ENCODE measurements around the gene SEC16B.
"Not testable (repeated sequence)": the region's sequence is repeated elsewhere in the genome, so short reads cannot be mapped to it uniquely, and the experiment has no call there.

Gene SEC16B, protein sequence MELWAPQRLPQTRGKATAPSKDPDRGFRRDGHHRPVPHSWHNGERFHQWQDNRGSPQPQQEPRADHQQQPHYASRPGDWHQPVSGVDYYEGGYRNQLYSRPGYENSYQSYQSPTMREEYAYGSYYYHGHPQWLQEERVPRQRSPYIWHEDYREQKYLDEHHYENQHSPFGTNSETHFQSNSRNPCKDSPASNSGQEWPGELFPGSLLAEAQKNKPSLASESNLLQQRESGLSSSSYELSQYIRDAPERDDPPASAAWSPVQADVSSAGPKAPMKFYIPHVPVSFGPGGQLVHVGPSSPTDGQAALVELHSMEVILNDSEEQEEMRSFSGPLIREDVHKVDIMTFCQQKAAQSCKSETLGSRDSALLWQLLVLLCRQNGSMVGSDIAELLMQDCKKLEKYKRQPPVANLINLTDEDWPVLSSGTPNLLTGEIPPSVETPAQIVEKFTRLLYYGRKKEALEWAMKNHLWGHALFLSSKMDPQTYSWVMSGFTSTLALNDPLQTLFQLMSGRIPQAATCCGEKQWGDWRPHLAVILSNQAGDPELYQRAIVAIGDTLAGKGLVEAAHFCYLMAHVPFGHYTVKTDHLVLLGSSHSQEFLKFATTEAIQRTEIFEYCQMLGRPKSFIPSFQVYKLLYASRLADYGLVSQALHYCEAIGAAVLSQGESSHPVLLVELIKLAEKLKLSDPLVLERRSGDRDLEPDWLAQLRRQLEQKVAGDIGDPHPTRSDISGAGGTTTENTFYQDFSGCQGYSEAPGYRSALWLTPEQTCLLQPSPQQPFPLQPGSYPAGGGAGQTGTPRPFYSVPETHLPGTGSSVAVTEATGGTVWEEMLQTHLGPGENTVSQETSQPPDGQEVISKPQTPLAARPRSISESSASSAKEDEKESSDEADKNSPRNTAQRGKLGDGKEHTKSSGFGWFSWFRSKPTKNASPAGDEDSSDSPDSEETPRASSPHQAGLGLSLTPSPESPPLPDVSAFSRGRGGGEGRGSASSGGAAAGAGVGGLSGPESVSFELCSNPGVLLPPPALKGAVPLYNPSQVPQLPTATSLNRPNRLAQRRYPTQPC

DNA sequence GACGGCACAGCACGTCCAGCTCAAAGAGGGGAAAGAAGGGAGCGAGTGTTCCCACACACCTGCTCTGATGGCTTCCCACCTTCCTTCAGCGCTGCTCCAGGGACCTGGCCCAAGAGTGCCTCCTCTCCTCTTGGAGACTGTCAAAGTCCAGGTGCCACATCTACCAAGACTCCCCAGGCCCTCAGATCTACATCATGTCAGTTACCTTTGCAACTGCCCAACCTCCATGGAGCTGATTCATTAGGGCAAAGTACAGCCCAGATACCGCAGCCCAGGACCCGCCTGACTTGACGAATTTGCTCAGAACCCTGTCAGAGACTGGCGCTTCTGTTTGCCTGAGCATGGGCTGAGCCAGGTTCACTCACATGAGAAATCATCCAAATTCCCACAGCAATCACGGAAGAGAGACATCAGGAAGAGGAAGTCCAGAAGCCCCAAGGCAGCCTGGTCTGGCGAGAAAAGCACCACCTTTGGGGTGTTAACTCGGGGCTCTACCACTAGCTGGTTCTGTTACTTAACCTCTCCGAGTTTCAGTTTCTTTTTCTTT is at the start of gene SEC16B:
SEC16B (minus strand) TSS at position 234 of the 547 bp plus-strand sequence. CDS start 2,077 bp downstream, outside the sequence.
- no peak for DNase-seq

DNA sequence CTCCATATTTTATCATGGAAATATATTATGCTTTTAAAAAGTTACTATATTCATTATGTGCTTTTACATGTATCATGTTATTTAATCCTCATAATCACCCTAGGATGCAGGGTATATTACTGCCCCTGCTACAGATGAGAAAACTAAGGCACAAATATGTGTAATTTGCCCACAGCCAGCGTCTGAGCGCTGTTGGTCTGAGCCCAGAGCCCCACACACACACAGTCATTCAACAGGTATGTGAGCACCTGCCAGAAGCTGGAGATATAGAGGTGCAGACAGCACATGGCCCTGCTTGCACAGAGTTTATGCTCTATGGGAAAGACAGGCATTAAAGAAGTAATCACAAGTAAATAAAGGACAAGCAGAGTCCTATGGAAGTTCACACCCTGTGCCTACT is 49.8 kb upstream of the SEC16B start:
- DNase-seq, result no peak

DNA sequence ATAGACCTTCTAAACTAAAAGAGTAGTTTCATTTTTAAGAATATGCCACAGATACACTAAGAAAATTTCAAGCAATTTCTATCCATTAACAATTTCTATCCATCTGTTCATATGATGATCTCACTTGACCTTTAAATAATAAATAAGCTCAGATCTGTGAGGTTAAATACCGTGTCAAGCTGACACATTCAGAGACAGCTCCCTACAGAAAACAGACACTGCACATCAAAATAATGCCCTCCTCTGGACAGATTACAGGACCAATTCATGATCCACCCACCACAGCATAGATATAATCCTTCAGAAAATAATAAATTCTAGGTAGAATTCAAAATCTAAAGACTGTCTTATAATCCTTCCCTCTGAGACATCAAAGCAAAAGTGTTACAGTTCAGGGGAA is 49.4 kb upstream of the SEC16B start:
- DNase-seq, result no peak

DNA sequence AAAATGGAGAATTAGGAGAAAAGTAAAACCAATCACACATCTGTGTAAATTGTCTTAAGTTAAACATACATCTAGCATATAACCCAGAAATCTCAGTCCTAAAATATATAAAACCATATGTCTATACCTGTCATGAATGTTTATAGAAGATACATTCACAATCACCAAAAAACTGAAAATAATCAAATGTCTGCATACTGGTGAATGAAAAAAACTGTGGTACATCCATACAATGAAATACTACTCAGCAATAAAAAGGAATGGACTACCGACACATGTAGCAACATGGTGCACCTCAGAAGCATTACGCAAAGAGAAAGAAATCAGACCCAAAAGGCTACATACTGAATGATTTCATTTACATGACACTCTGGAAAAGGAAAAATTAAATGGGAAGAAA is 47.7 kb upstream of the SEC16B start:
- no peak for DNase-seq

DNA sequence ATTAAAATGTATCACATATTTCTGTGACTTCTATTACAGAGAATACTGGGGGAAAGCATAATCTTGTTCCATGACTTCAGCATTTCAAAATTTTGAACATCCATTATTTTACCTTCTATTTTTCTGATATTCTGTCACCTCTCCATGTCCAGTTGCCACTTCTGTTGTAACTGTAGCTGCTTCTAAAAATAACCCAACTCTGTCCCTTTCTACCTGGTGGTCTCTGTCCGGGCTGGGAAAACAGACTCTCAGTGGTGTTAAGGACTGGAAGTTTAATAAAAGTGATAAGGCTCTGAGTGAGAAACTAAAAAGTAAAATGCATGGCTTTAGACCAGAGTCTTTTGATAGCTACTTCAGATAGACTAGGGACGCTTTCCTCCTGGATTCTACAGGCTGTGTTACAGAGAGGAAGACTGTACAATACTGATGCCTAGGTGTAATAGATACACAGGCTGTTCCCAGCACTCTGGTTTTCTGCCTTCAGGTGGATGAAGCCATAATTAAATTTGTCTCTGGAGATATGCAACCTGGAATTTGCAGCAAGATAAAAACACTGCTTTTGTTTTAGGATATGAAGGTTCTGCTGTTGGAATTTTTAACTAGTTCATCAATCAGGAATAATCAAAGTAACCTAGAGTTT is 42.1 kb upstream of the SEC16B start:
- no peak for DNase-seq

DNA sequence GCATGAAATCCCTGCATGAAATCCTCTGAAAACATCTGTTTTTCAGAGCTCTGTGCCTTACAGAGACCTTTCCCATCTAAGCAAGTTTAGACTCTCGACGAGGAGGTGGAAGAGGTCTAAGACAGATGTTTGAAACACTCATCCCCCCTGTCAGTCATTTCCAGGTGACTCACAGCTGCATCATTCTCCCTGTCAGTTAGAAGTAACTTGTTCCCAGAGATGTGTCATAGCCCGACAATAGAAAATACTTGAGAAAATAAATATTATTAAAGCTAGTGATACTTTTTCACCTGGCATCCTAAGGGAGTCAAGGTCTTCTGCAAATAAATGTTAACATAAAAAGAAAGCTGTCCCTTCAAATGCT is 41.6 kb upstream of the SEC16B start:
- DNase-seq, result no peak

DNA sequence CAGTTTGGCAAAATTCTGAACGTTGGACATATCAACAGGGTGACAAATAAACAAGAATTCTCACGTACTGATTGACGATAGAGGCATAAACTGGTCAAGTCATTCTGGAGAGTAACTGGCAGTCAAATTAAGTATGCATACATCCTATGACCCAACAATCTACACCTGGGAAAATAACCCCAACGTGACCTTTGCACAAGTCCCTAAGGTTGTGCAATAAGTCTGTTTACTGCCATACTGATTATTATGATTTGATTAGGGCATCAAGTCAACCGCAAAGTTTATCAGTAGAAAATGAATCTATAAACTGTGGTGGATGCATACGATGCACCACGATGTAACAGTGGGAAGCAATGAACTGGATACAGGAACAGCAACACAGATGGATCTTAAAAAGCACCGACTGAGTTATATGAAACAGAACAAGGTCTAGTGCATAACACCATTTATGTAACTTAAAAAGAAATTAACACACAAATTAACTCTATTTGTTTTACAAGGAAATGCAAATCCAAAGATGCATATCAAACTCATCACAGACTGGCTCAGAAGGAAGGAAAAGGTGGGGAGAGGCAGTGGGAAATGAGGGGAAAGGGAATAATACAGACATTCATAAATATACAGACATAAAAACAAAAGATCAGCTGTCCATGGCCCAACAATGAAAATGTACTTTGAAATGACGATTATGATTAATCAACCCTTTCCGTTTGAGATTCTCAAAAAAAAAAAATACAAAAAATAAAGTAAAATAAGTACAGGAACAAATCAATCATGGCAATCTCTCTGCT is 41.0 kb upstream of the SEC16B start:
- DNase-seq, result no peak

DNA sequence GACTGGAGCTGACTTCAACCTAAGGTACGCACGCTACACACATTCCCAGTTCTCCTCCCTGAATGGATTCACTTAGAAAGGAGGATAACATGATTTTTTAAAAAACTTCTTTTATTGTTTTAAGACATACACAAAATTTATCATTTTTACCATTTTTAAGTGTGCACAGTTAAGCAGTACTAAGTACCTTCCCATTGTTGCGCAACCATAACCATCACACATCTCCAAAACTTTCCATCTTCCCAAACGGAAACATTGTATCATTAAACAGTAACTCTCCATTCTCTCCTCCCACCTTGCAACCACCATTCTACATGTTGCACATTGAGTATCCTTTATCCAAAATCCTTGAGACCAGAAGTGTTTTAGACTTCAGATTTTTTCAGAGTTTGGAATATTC is 36.2 kb upstream of the SEC16B start:
- no peak for DNase-seq

DNA sequence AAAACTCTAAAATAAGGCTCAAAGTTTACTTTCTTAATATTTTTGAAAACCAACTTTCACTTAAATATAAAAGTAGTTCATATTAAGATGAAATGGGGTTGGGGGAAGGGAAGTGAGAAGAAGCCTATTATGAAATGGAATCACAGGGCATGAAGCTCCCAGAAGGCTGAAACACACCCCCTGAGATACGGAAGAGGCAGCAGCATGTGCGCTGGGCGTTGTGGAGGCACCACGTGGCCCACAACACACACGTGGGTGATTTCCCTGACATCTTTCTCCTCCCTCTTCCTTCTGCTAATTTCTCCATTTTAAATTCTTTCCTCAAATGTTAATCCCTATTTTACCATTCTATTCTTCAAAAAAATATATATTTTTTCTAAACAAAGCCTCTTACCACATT is 35.6 kb upstream of the SEC16B start:
- DNase-seq, result no peak

DNA sequence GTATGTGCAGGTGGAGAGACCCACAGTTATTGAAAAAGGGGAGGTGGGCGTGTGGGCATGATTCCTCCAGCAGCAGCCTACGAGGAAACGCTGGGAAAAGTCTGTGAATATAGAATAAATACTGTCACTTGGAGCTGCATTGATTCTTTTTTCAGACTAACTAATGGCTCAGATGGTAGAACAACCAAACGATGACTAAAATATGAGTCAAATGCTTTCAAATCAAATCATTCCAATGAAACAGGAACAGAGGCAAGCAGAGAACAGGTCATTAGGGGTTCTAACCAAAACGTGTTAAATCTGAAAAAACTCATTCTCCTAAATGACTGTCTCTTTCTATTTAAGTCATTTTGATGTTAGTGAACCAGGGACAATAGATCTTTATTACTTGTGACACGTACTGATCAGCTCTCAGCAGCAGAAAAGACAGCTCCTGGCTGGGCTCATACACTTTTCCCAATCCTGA is 35.1 kb upstream of the SEC16B start:
- DNase-seq, result no peak

DNA sequence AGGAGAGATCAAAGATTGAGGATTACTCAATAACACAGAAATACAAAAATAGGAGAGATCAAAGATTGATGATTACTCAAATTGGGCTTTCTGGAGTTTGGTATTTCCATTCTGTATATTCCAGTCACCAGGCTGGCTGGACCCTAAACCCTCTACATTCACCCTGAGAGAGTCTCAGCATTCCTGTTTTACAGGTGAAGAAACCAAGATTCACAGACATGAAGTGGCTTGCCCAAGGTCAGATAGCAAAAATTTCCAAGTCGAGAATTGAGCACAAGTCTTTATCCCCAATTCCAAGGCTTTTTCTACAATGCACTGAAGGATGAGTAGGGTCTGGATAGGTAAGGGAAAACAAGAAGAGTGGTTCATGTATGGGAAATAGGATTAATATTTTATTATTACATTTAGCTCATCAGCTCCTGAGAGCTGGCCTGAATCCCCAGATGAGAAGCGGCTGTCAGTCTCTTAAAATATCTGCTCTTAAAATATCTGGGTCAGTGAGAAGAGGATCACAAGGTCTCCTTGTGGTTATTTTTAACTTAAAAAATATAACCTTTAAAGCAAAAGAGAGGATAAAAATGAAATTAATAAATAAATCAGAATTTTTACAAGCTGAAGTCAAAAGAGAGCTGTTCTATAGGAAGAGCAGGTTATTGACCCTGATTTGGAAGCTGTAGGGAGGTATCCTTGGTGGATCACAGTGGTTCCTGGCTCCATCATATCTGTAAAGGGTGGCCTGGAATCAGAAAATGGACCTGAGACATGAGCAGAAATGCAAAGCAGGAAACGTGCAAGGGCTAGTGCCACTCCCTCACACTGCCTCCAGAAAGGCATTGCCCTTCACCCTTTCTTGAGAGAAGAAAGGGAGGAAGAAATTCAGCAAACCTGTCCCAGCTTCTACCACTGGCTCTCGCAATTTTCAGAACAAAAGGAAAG is 29.1 kb upstream of the SEC16B start:
- DNase-seq, result no peak

DNA sequence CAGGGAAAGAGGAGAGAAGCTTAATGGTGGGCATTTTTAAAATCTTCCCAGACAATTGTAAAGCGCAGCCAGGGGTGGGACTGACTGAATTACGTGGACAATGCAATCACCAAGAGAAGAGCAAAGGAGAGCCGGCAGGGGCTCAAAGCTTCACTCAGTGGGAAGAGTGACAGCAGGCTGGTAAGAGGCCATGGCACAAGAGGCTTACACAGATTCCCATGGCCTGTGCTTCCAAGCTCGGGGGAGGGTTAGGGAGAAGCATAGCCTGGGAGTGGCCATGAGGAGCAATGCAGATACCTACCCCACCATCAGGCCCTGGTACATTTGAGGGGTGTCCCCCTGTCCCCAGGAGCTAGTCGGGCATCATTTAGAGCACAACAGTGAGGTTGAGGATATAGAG is 27.1 kb upstream of the SEC16B start:
- DNase-seq, result no peak

DNA sequence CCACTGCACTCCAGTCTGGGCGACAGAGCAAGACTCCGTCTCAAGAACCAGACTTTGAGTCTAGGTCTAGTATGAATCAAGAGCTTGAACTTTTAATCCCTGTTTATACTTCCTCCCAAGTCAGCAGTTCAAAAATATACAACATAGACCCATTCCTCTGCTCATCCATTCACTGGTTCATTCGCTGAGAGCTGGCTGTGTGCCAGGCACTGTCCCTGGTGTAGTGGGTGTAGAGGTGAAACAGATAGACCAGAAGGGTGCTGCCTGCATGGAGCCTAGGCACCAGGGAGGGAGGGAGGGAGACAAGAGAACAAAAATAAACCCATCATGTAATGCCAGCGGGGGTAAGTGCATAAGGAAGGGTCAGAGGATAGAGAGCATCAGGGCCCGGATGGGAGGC is 25.5 kb upstream of the SEC16B start:
- no peak for DNase-seq

DNA sequence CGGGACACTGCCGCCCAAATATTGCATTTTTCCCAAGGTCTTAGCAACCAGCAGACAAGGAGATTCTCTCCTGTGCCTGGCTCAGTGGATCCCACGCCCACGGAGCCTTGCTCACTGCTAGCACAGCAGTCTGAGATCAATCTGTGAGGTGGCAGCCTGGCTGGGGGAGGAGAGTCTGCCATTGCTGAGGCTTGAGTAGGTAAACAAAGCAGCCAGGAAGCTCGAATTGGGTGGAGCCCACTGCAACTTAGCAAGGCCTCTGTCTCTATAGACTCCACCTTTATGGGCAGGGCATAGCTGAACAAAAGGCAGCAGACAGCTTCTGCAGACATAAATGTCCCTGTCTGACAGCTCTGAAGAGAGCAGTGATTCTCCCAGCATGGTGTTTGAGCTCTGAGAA is 16.4 kb upstream of the SEC16B start:
- DNase-seq, result not testable (repeated sequence)

DNA sequence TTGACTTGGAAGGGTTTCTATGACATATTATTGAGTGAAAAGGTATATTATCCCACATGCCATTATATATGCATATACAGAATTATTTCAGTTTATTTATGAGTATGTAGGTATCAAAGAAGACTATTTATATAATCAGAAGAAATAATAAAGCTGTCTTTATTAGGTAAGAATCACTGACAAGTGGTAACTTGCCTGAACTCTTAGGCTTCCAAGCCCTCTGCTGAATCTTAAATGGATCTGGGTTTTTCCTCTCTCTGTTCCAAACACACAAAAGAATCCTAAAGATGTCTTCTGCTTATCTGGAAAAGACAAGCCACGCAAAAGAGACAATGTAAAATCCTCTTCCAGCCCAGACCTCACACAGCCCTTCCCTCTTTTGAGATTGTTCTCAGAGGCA is 14.9 kb upstream of the SEC16B start:
- DNase-seq, result no peak

DNA sequence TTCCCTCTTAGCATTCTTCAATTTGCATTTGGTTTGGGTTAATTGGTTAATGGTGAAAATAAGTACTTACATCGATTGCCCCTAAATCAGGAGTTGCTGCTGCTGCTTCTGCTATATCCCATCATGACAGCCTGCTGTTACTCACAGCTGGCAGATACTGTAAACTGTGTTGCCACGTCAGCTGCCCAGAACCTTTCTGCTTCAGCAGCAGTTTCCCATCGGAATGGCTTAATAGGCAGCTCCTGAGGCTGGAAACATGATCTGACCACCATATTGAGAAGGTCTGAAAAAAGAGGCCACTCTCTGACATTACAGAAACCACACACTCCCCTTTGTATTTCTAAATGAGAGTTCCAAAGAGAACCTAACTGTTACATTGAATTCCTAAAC is 14.3 kb upstream of the SEC16B start:
- DNase-seq, result no peak

DNA sequence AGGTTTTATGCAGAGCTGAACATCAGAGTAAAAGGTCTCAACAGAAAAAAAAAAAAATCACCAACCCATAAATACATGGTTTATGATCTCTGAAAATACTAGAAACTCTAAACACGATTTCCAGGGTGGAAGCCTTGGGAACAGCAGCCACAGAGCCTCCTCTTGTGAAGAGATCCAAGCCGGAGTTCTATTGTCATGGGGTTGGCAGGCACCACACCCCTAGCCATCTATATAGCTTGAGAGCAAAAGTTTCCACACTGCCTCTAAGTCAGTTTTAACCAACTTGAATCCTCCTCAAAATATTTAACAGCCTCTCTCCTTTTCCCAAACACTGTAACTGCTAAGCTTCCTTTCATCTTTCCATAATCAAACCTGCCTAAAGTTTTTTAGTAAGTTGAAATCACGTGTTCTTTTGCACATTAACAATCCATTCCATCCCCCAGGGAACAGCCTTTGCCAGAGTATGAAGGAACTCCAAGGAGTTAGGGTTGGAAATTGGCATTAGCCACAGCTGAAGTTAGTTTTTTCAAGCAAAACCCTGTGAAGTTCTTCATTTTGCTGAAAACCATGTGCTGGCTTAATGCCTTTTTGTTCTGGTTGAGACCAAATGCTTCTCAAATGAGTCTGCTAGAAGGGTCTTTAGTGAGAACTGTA is 13.8 kb upstream of the SEC16B start:
- no peak for DNase-seq

DNA sequence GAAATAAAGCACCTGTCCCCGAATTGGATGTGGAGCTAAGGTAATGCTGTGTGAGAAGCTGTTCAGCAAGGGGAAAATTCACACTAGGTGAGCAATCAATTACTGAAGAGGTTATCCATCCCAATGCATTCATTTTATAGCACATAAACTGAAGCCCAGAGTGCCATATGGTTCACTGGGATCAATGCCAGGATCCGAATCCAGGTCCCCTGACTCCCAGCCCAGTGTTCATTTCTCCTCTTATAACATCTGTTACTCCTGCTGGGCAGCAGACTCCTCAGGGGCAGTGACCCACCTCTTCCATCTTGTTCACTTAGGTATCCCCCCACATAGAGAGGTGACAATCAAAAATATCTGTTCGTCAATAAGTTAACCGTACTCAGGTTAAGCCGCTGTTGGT is 13.2 kb upstream of the SEC16B start:
- no peak for DNase-seq

DNA sequence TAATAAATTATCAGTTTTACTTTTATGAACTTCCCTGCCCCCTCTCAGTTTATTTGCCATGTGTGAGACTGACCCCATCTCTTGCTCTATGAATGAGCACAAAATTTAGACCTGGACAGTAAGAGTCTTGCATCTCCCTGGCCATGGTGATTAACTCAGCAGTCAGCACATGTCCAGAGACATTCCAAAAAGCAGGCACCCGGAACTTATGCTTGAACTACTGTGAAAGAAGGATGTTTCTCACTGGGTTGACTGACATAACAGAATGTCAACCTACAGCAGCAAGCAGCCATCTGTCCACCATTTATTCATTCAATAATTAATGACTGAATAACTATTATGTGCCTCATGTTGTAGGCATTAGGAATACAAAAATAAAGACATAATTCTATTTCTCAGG is 11.3 kb upstream of the SEC16B start:
- DNase-seq, result no peak

DNA sequence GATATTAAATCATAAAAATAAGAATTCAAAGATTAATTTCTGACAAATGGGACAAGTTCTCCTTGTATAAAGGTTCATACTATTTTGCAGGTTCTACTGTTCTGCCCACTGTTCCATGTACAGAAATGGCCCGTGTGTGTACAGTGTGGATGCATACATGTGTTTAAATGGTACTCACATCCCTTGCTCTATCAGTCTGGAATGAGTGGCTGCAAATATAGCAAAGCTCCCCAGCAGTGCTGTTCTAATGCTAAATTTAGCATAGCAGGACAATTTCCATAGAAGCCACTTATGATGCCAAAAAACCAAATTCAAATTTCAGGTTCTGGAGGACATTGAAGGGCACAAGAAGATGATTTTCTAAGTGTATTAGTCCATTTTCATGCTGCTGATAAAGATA is 9.4 kb upstream of the SEC16B start:
- no peak for DNase-seq

Measured in DMS79 (cell line).